HG03442 (cell line): ENCODE results near the gene HS3ST3B1.

Experiments used
- ATAC-seq: cut with Tn5 transposase; IDR thresholded peaks from one replicate; pipeline ENCODE4 v1.9.1; 2021; ENCODE audit warnings: mild to moderate bottlenecking, moderate library complexity; ENCODE audit not compliant: unreplicated experiment

The HS3ST3B1 gene

GRCh38 chr17:14302431-14303099 is 1.7 kb downstream of the HS3ST3B1 start:
- peak; percentile 33 for ATAC-seq

DNA sequence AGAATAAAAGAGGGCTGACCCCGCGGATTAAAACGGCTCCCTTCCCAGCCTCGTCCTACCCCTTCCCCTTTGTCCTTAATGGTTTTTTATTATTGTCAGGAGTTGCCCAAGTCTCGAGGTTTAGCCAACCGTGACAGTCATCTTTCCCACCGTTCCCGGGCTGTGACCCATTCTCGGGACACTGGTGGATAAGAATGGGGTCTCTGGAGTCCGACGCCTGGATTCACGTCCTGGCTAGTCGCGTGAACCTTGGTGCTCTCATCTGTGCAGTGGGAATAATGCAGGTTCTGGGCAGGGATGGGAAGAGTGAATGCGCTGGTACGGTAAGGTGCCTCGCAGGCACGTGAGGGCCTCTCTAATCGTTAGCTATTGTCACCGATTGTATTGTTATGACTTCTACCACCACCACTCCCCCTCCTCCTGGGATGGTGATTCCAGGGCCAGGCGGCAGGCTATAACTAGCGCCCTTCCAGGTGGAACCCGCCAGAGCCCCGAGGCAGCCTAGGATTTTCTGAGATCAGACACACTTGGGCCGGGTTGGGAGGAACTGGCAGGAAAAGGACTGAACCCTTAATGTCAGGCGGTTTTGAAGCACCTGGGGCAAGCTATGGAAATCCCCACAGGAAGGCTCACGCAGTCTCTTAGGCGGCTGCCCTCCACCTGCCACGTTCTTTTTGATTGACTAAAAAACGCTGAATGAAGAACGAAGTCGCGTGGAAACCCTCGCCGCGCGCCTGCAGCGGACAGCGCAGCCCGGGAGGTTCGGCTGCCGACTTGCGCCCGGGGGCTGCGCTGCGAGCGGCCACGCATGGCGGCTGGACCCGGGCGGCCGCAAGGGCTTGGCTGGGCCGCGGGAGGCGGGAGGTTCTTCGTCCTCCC is 2.7 kb downstream of the HS3ST3B1 start:
- ATAC-seq = no peak

DNA sequence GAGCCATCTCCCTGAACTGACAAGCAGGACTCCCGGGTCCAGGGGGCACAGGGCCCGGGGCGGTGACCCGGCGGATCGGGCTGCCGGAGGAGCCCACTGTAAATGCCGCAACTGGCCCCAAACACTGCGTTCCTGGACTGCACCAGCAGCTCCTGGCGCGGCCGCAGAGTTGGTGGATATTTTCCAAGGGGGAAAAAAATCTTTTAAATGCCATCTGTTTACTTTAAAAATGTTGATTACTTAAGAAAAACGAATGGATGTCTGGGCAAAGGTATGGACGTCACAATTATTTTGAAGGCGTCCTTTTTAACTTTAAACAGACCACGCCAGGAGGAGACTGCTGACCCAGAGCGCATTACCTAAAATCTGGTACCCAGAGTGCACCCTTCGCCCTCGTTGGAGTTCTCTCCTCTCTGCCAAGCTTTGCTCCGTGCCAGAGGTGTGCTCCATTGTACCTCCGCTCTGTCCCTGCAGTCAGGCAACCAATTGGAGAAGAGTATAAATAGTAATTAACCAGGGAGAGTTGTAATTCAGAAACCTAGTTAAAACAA is 3.4 kb downstream of the HS3ST3B1 start:
- no peak for ATAC-seq

DNA sequence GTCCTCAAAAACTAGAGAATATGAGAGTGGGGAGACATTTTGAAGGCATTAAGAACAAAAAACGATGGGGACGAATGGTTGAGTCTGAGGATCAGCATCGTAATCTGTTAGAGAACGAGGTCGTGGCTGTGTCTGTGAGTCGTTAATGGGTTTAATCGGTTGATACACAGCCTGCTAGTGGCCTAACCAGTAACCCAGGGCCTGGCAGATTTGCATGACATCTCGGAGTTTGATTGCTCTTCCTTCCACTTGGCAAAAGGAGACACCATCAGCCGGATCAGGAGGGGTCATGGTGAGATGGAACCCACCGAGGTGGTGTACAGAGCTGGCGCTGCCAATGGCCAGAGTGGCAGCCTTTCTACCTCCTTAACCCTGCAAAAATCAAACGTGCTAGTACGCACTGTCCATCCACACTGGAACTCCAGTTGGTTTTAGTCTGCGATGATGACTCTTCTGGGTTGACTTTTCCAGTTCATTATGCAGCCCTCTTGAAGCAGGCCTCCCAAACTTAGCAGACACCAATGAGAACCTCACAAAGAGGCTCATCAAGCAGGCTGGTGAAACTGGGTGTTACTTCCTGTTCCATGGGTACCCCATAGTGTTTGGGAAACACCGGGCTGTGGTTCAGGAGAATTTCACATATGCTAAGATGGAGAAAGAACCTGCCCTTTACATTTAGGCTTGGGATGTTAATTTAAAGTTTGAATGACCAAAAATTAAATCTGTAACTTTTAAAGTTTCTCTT is 4.1 kb downstream of the HS3ST3B1 start:
- no peak for ATAC-seq

DNA sequence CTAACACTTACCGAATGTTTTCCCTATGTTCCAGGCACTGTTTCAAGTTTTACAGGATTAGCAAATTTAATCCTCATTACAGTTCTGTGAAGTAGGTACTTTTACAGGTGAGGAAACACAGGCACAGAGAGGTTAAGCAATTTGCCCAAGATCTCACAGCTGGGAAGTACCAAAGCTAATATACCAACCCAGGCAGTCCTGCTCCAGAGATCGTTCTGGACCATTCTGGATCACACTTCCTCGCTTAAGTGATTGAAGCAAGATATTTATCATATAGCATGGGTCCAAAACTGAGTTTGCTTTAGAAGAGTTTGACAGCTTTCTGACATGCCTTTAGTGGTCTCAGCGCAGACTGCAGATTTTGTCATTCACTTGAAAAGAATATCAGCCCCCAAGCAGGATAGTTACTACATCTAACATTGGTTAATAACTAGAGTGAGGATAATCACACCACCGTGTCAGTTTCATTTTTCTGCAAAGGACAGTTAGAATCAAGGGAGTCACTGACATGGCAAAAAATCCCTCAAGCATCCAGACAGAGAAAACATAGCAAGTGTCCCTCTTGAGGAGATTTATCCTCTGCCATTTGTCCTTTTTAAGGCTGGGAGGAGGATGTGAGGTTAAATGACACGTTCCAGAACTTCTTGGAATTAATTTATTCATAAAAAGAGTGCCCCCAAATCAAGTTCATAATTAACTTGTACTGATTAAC is 5.1 kb downstream of the HS3ST3B1 start:
- no peak for ATAC-seq

- ATAC-seq = no peak
These were observed 5.7 kb downstream of the HS3ST3B1 start for GRCh38 chr17:14306596-14306995.

DNA sequence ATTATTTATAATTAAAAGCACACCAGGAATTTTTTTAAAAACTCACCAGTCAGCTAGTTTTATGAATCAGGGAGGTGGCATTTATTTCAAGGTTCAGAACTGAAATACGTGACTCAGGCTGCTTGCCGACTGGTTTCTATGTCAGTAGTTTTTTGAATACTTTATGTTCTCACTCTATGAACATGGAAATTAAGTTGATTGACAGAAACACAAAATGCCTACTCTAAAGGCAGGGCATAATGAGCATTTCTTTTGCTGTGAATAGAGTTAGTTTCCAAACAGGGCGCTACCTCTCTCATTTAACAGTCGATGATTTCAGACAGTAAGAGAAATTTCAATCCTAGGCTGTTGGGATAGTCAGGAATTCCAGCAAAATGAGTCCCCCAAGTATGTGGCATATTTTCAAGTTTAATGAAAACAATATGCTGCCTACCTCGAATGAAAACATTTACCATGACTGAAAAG is 6.7 kb downstream of the HS3ST3B1 start:
- no peak for ATAC-seq

- ATAC-seq = no peak
These were observed 7.7 kb downstream of the HS3ST3B1 start for GRCh38 chr17:14308636-14308964.

DNA sequence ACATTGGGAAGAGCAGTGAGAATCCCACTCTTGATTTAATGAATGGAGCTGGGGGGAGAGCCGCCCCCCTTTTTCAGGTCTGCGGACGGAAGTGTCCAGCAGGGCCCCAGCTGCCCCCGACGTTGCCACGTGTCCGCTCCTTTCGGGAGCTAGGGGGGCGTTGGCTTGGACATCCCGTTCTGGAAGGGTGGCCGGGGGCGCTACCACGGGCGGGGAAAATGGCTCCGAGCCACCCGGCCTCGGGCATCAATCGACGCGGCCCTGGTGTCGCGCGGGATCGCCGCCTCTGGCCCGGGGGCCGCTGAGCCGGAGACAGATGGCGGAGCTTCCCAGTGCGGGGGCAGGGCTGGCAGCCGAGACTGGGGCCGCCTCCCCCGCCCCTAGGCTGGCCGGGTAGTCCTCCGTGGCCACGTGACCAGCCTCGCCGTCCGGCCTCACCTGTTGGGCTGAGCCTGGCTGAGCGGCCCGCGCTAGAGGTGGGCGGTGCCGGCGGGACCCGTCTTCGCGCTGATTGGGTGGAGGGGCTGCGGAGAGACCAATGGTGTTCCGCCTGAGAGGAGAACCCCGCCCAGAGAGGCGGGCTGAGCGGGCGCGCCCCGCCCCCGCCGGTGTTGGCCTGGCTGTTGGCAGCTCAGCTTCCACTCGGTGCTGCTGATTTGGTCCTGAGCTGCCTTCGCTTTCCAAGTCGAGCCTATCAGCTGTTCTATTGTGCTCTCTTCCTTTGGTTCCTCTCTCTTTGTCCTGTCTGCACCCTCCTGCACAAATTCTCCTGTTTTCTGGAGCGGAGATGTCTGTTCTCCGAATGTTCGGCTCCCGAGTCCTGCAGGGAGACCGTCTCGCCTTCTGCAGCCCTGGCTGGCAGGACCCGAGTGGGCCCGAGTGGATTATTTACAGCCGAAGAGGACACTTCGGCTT is 8.3 kb downstream of the HS3ST3B1 start:
- peak; percentile 99 for ATAC-seq

- ATAC-seq = no peak
These were observed 9.2 kb downstream of the HS3ST3B1 start for GRCh38 chr17:14310101-14310500.

DNA sequence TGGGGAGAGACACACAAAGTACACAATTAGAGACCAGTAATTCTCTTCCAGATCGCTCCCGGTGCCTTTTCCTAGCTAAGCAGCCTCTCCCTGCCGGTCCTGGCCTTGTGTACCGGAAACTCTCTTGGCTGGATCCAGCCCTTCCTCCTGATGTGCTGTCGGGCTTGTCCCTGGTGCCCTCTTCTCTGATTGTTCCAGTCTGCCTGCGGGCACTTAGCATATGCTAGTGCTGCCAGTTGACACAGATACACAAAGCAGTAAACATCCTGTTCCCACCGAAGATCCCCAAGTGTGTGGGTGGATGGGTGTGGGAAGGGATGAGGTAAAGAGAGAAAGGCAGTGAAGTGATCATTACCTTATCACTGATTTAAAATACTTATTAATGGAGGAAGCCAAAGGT is 9.7 kb downstream of the HS3ST3B1 start:
- no peak for ATAC-seq

- ATAC-seq = no peak
These were observed 10.4 kb downstream of the HS3ST3B1 start for GRCh38 chr17:14311186-14311705.

DNA sequence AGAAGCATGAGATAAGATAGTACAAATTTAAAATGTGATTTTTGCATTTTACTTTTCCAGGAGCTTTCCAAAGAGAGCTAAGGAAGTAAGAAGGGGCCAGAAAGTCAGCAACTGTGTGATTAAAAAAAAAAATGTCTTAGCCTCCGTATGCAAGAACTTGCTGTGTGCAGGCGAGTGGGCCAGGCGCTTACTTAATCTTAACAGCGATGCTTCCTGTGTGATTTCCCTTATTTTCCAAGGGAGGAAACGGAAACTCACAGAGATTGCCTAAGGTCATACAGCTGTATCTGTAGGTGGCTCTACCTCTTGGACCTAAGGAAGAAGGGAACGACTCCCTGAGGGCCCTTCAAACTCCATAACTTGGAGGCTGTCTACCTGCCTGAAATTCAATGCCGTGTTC is 11.1 kb downstream of the HS3ST3B1 start:
- no peak for ATAC-seq

GRCh38 chr17:14312522-14312921 is 11.6 kb downstream of the HS3ST3B1 start:
- no peak for ATAC-seq

- no peak for ATAC-seq
These were observed 15.4 kb downstream of the HS3ST3B1 start for GRCh38 chr17:14316126-14316832.

- no peak for ATAC-seq
These were observed 16.5 kb downstream of the HS3ST3B1 start for GRCh38 chr17:14317383-14317782.

DNA sequence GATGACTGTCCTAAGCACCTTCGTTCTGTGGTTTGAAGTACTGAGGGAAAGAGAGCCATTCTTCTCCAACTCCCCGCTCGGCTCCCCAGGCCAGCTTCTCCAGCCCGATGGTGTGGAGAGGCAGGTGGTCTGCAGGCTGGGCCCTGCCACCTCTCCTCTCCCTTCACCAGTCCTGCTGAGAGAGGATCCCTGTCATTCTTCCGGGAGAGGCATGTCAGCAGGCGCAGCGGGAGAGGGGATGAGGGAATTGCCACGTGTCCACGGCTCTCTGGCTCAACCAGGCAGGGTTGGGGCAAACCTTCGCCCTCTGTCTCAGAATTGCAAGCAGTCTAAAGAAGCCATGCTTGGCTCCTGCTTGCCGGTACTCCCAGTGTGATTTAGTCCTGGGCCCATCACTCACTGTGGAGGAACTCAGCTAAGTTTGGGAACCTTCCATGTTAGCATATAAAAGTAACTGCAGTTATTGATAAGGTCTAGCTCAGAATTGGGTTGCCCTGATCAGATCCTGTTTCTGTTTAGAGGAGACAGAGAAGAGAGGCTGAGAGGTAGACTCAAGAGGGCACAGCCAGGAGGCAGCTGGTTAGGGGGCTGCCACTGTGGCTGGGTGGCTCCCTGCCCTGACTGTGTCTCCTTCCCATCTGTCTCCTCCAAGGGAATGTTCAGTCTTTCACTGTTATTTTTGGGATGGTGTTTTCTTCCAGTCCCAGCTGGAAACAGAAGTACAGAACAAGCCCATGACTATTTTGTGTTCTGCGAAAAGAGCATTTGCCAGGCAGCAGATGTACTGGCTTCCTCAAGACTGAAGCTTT is 17.4 kb downstream of the HS3ST3B1 start:
- ATAC-seq = no peak

GRCh38 chr17:14318918-14319205 is 18.0 kb downstream of the HS3ST3B1 start:
- no peak for ATAC-seq
